A673 (cell line): ENCODE measurements around the gene GNAT2.

ENCODE experiments used
- CTCF ChIP-seq: fragments of 300-800, 200-600 bp; sonication (generic); conservative IDR thresholded peaks from 2 replicates; pipeline ENCODE4 v1.5.1; 2017; ENCODE audit warnings: low read depth, mild to moderate bottlenecking, antibody characterized with exemption, low read length, moderate library complexity, mixed read lengths
- EZH2 ChIP-seq: fragments of 200-600 bp; sonication (generic); IDR thresholded peaks from 2 replicates; pipeline ENCODE4 v1.6.1; 2017; ENCODE audit warnings: borderline replicate concordance, low read depth, mild to moderate bottlenecking, mixed read lengths, antibody characterized with exemption, low read length; ENCODE audit not compliant: poor library complexity, severe bottlenecking

GRCh38 chr1:109659997-109660690, 40.7 kb upstream of the GNAT2 start:
- TF ChIP-seq CTCF (no peak), EZH2 (no peak)
